ENCODE results near the gene DPPA4.

DPPA4 gene

GRCh38 chr3:109325657-109326056, 11.7 kb downstream of the DPPA4 start:
- no peak overlapping the region for H3K4me3 Mint-ChIP-seq
- H3K36me3 Mint-ChIP-seq (ENCODE audit: insufficient read depth), result no peaks in the 10 kb centered on the region
- ATAC-seq (replicated peaks), result no peak
- no peaks in the 10 kb centered on the region for H3K4me1 Mint-ChIP-seq (ENCODE audit: low read depth in 2 of 2)
- H3K27ac Mint-ChIP-seq, result no peak overlapping the region
- peaks cover 6 to 20% of the 10 kb centered on the region in 2 donors for H3K27me3 Mint-ChIP-seq
- no peak for DNase-seq
- no peaks in the 10 kb centered on the region for H3K9me3 Mint-ChIP-seq

DNA sequence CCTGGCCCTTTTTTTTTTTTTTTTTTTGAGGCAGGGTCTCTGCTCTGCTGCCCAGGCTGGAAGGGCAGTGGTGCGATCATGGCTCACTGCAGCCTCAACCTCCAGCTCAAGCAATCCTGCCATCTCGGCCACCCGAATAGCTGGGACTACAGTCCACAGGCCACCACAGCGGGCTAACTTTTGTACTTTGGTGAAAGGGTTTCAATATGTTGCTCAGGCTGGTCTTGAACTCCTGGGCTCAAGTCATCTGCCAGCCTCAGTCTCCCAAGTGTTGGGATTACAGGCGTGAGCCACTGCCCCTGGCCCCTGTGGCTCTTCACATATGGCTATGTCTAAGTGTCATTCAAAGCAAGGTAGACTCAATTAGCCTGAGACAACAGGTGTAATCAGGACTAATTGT, 12.2 kb downstream of the DPPA4 start:
- no peaks in the 10 kb centered on the region for H3K36me3 Mint-ChIP-seq (ENCODE audit: insufficient read depth)
- H3K27ac Mint-ChIP-seq, result no peak overlapping the region
- no peaks in the 10 kb centered on the region for H3K4me1 Mint-ChIP-seq (ENCODE audit: low read depth in 2 of 2)
- DNase-seq (no peak), ATAC-seq (replicated peaks) (no peak)
- peaks cover 6 to 20% of the 10 kb centered on the region in 2 donors for H3K27me3 Mint-ChIP-seq
- H3K4me3 Mint-ChIP-seq, result no peak overlapping the region
- no peaks in the 10 kb centered on the region for H3K9me3 Mint-ChIP-seq

DNA sequence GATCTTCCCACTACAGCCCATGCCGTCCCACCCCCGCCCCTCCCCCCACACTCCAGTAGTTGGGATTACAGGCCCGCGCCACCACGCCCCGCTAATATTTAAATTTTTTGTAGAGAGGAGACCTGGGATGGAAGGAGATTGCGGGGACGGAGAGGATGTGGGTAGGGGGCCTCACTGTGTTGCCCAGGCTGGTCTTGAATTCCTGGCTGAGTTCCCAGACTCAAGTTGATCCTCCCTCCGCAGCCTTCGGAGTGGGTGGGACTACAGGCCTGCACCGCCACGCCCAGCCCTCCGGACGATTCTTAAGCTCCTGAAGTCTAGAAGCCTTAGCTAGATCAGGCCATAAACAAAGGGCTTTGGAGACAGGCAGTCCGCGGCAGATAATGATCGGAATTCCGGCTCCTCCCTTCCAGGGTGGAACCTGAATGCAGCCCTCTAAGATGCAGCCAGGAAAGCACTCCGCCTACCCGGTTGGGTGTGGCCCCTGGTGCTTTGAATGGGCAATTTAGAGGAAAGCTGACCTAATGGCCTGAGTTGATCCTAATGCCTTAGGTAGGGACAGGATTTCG, 21.1 kb downstream of the DPPA4 start, which contains the start of gene DPPA2:
TSS of gene DPPA2 (minus strand) at position 356 of the 569 bp plus-strand sequence. CDS start 1,975 bp downstream, outside the sequence.
- Mint-ChIP-seq H3K9me3 (no peaks in the 10 kb centered on the region), H3K4me1 (ENCODE audit: low read depth in 2 of 2) (no peaks in the 10 kb centered on the region), H3K36me3 (ENCODE audit: insufficient read depth) (no peaks in the 10 kb centered on the region), H3K27me3 (no peaks in the 10 kb centered on the region), H3K4me3 (no peak within 1 kb of the TSS), H3K27ac (no peak within 1 kb of the TSS)
- no peak for DNase-seq
- no peak for ATAC-seq (replicated peaks)

DNA sequence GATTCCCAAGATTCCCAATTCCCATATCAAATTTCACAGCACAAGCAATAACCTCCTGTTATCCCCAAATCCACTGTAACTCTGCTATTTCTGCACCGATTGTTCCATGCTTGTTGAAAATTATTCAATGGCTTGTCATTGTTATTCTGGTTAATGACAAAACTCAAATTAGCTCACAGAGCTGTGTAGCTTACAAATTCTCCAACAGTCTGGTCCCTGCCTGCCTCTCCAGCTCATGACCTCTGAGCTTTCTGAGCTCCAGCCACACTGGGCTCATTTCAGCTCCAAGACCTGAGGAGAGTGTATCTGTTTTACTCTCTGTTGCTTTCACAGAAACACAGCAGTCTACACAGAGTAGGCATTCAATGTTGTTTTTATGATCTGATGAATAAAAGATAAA, 24.3 kb downstream of the DPPA4 start:
- no peaks in the 10 kb centered on the region for H3K36me3 Mint-ChIP-seq (ENCODE audit: insufficient read depth)
- no peaks in the 10 kb centered on the region for H3K4me1 Mint-ChIP-seq (ENCODE audit: low read depth in 2 of 2)
- no peaks in the 10 kb centered on the region for H3K27me3 Mint-ChIP-seq
- no peak overlapping the region for H3K27ac Mint-ChIP-seq
- no peaks in the 10 kb centered on the region for H3K9me3 Mint-ChIP-seq
- no peak overlapping the region for H3K4me3 Mint-ChIP-seq
- no peak for DNase-seq
- no peak for ATAC-seq (replicated peaks)

DNA sequence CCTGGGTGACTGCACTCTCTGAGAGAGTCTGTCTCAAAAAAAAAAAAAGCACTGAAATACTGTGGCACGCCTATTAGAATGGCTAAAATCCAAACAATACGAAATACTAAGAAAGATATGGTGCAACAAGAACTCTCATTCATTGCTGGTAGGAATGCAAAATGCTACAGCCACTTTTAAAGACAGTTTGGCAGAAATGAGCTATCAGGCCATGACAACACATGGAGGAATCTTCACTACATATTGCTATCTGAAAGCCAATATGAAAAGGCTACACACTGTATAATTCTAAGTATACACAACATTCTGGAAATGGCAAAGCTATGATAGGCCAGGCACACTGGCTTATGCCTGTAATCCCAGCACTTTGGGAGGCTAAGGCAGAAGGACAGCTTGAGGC, 39.9 kb downstream of the DPPA4 start:
- Mint-ChIP-seq H3K27me3 (no peaks in the 10 kb centered on the region), H3K9me3 (no peaks in the 10 kb centered on the region), H3K4me1 (ENCODE audit: low read depth in 2 of 2) (no peaks in the 10 kb centered on the region), H3K36me3 (ENCODE audit: insufficient read depth) (no peaks in the 10 kb centered on the region), H3K4me3 (no peak overlapping the region), H3K27ac (no peak overlapping the region)
- DNase-seq (no peak), ATAC-seq (replicated peaks) (no peak)

DNA sequence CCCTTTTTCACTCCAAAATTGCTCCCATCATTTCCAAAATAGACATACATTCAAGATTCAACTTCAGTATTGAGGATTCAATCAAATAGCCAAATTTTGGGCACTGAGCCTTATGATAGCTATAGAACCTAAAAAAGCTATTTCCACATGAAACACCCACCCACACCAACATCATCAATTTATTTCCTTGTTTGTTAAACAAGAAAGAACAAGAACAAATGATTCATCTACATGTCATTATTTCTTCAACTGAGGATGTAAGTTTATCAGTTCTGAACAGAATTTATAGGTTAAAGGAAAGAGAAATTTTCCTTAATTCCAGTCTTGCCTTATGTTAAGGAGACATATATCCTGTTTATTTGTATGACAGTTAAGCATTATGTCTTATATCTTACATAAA, 53.3 kb downstream of the DPPA4 start:
- H3K36me3 Mint-ChIP-seq (ENCODE audit: insufficient read depth), result no peaks in the 10 kb centered on the region
- H3K9me3 Mint-ChIP-seq, result peaks cover 0 to 2% of the 10 kb centered on the region in 2 donors
- H3K4me1 Mint-ChIP-seq (ENCODE audit: low read depth in 2 of 2), result no peaks in the 10 kb centered on the region
- H3K4me3 Mint-ChIP-seq, result no peak overlapping the region
- DNase-seq (no peak), ATAC-seq (replicated peaks) (no peak)
- no peaks in the 10 kb centered on the region for H3K27me3 Mint-ChIP-seq
- H3K27ac Mint-ChIP-seq, result no peak overlapping the region

DNA sequence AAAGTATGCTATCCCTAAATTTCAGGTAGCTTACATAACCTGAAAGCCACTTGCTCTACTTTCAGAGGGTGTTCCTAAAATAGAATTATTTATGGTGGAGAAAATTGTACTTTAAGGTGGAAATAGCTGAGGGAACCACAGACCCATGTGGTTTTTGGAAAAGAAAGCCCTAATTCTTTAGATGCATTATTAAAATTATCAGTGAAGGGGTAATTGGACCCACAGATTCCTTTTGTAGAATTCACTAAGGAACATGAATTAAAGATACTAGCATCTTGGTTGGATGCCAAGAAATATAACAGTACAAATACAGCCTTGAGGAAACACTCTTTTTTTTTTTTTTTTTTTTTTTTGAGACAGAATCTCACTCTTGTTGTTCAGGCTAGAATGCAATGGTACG, 58.8 kb downstream of the DPPA4 start:
- no peak overlapping the region for H3K27ac Mint-ChIP-seq
- H3K27me3 Mint-ChIP-seq, result no peaks in the 10 kb centered on the region
- no peaks in the 10 kb centered on the region for H3K4me1 Mint-ChIP-seq (ENCODE audit: low read depth in 2 of 2)
- ATAC-seq (replicated peaks), result no peak
- H3K4me3 Mint-ChIP-seq, result no peak overlapping the region
- no peak for DNase-seq
- H3K36me3 Mint-ChIP-seq (ENCODE audit: insufficient read depth), result no peaks in the 10 kb centered on the region
- H3K9me3 Mint-ChIP-seq, result peaks cover 0 to 2% of the 10 kb centered on the region in 2 donors

DNA sequence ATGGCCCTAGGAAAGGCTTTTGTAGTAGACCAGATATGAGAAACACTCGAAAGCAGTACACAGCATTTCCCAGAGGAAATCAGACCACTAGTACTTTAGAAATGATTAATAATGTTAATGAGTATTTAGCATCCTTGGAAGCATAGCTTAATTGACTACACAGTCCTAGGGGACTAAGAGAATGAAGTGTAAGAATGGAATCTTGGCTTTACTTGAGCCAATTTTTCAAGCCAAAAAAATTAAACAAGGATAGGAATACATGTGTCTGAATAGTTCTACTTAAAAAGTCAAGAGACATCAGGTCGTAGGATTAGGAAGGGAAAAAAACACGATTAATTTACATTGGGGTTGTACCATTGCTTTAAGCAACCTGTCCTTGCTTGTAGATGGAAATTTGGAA, 59.2 kb downstream of the DPPA4 start:
- no peaks in the 10 kb centered on the region for H3K4me1 Mint-ChIP-seq (ENCODE audit: low read depth in 2 of 2)
- ATAC-seq (replicated peaks) (no peak), DNase-seq (no peak)
- H3K27me3 Mint-ChIP-seq, result no peaks in the 10 kb centered on the region
- peaks cover 0 to 2% of the 10 kb centered on the region in 2 donors for H3K9me3 Mint-ChIP-seq
- no peak overlapping the region for H3K27ac Mint-ChIP-seq
- no peaks in the 10 kb centered on the region for H3K36me3 Mint-ChIP-seq (ENCODE audit: insufficient read depth)
- H3K4me3 Mint-ChIP-seq, result no peak overlapping the region

Data from effector memory CD8-positive, alpha-beta T cell (primary cell).